ENCODE measurements around the gene TAF1D.

DNA sequence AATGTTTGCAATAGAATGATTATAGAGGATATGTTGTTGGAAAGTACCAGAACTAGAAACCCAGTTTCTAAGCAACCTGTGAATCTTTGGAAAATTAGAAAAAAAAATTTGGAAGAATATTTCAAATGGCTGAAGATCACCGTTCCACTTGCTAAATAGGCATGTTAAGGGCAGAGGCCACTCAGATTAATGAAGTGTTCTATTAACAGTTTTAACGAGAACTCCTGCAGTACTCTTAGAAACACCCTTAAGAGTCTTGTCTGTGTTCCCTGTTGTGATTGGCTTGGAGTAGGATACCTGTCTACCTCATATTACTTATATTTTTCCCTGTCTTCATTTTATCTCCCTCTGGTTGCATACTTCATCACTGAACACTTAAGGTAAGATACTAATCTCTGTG is 4.8 kb upstream of the TAF1D start:
- TF ChIP-seq CTCF (conservative IDR thresholded peaks at IDR 0.05; ENCODE audit: low read depth, low read length) (no peak), EZH2 (IDR thresholded peaks at IDR 0.05; ENCODE audit: borderline replicate concordance, low read depth, low read length, poor library complexity, severe bottlenecking) (no peak)

Measured in A673 (cell line).